Chondrocyte (in vitro differentiated cells): ENCODE measurements around the gene NFASC. TPM values are rescaled to one million over a fixed set of nuclear protein-coding genes. Genes with fewer than 3 reads are reported as not detected.

Experiments used
- DNase-seq: peaks from one replicate; pipeline ENCODE4 v3.0.0; 2021; ENCODE audit warnings: mixed read lengths, low spot score
- H3K27ac Mint-ChIP-seq: one replicate; pipeline ENCODE4 v1.8.0; 2021; ENCODE audit warnings: mild to moderate bottlenecking, moderate library complexity, mixed read lengths; ENCODE audit not compliant: unreplicated experiment
- H3K27me3 Mint-ChIP-seq: 2 replicates; pipeline ENCODE4 v1.8.0; 2021; ENCODE audit warnings: low read depth, mixed read lengths
- H3K36me3 Mint-ChIP-seq: 2 replicates; pipeline ENCODE4 v1.8.0; 2021; ENCODE audit warnings: low read depth, mixed read lengths
- H3K4me1 Mint-ChIP-seq: 2 replicates; pipeline ENCODE4 v1.8.0; 2021; ENCODE audit warnings: low read depth, mild to moderate bottlenecking, mixed read lengths
- H3K4me3 Mint-ChIP-seq: one replicate; pipeline ENCODE4 v1.8.0; 2021; ENCODE audit warnings: mild to moderate bottlenecking, moderate library complexity, mixed read lengths; ENCODE audit not compliant: unreplicated experiment
- H3K9me3 Mint-ChIP-seq: 2 replicates; pipeline ENCODE4 v1.8.0; 2021; ENCODE audit warnings: low read depth, mixed read lengths
- CTCF ChIP-seq: fragments of 200-600 bp; sonication (generic); IDR thresholded peaks from 2 replicates; pipeline ENCODE4 v1.5.0; 2021; ENCODE audit warnings: antibody characterized with exemption, mild to moderate bottlenecking, moderate library complexity
- total RNA-seq: library from RNA; stranded (reverse); gene quantifications from 3 replicates; pipeline ENCODE4 v1.2.1, GENCODE V29; 2021

The NFASC gene
- total RNA-seq, 1 donor from 2014 or later = 0.20 TPM

GRCh38 chr1:205028390-205028789 lies 157.7 kb downstream of the NFASC start:
- H3K36me3 Mint-ChIP-seq = no peaks in the 10 kb centered on the region
- H3K4me1 Mint-ChIP-seq = no peaks in the 10 kb centered on the region
- H3K9me3 Mint-ChIP-seq = no peaks in the 10 kb centered on the region
- H3K27me3 Mint-ChIP-seq = peaks cover 54% of the 10 kb centered on the region
- H3K4me3 Mint-ChIP-seq = no peak overlapping the region
- no peak overlapping the region for H3K27ac Mint-ChIP-seq
- TF ChIP-seq CTCF = no peak
- peak; percentile 73 for DNase-seq

- Mint-ChIP-seq H3K36me3 (no peaks in the 10 kb centered on the region), H3K27me3 (peaks cover 54% of the 10 kb centered on the region), H3K4me1 (no peaks in the 10 kb centered on the region), H3K9me3 (no peaks in the 10 kb centered on the region), H3K27ac (no peak overlapping the region), H3K4me3 (no peak overlapping the region)
- DNase-seq = no peak
- TF ChIP-seq CTCF = no peak
Measured at GRCh38 chr1:205028924-205029323, 158.3 kb downstream of the NFASC start.

GRCh38 chr1:205030241-205030640 lies 159.6 kb downstream of the NFASC start:
- Mint-ChIP-seq H3K4me1 (no peaks in the 10 kb centered on the region), H3K27me3 (peaks cover 46% of the 10 kb centered on the region), H3K9me3 (no peaks in the 10 kb centered on the region), H3K36me3 (no peaks in the 10 kb centered on the region), H3K27ac (no peak overlapping the region), H3K4me3 (no peak overlapping the region)
- no peak for TF ChIP-seq CTCF
- no peak for DNase-seq

- Mint-ChIP-seq H3K36me3 (no peaks in the 10 kb centered on the region), H3K27me3 (peaks cover 51% of the 10 kb centered on the region), H3K27ac (no peak overlapping the region), H3K4me1 (no peaks in the 10 kb centered on the region), H3K4me3 (no peak overlapping the region), H3K9me3 (no peaks in the 10 kb centered on the region)
- TF ChIP-seq CTCF = no peak
- DNase-seq = no peak
Measured at GRCh38 chr1:205030896-205031295, 160.2 kb downstream of the NFASC start.

GRCh38 chr1:205032508-205032907 lies 161.8 kb downstream of the NFASC start:
- Mint-ChIP-seq H3K9me3 (no peaks in the 10 kb centered on the region), H3K36me3 (no peaks in the 10 kb centered on the region), H3K27ac (no peak overlapping the region), H3K4me1 (no peaks in the 10 kb centered on the region), H3K27me3 (peaks cover 55% of the 10 kb centered on the region), H3K4me3 (no peak overlapping the region)
- DNase-seq = peak; percentile 64
- no peak for TF ChIP-seq CTCF
